CMK (cell line): ENCODE results near the gene CCDC69.
"Not testable (repeated sequence)": the region's sequence is repeated elsewhere in the genome, so short reads cannot be mapped to it uniquely, and the experiment has no call there.

Experiments
- DNase-seq: peaks from one replicate; pipeline ENCODE4 v3.0.0-alpha.2; 2010; ENCODE audit warnings: low read depth

The CCDC69 gene, protein sequence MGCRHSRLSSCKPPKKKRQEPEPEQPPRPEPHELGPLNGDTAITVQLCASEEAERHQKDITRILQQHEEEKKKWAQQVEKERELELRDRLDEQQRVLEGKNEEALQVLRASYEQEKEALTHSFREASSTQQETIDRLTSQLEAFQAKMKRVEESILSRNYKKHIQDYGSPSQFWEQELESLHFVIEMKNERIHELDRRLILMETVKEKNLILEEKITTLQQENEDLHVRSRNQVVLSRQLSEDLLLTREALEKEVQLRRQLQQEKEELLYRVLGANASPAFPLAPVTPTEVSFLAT

GRCh38 chr5:151223447-151224264 lies at the start of gene CCDC69:
Gene CCDC69, minus strand, starts transcription at chr5:151224092. Its CDS starts 122 bp downstream, at chr5:151223970.
- no peak for DNase-seq

- no peak for DNase-seq
These were observed 47.4 kb upstream of the CCDC69 start for GRCh38 chr5:151271336-151271735.

DNA sequence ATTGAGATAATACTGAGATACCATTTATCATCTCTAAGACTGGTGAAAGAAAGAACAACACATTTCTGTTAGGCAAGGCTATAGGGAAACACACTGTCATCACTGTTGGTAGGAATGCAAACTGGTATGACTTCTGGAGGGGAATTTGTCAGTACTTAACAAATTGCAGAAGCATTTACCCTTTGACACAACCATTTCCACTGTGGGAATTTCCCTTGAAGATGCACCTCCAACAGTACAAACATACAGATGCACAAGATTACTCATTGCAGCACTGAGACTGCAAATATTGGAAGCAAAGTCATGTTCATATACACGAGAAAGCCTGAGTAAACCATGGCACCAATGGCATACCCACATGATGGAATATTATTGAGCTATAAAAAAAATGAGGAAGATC lies 46.7 kb upstream of the CCDC69 start:
- no peak for DNase-seq

- no peak for DNase-seq
These were observed 43.8 kb upstream of the CCDC69 start for GRCh38 chr5:151267491-151268260.

DNA sequence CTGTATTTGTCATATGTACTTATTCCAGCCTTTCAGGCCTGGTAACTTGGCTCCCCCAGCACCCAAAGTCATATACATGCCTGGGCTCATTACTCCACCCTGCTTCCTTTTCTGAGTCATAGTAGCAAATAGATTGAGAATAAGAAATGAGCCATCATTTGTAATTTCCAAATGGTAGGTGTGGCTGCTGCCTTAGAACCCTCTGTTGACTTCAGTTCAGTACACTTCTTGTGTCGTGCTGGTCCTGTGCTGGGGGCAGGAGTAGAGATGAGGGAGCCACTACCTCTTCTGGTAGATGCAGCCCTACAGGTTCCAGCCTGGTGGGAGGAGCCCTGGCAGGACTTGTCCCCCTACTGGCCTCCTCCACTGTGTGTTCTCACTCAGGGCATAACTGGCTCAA lies 40.2 kb upstream of the CCDC69 start:
- no peak for DNase-seq

DNA sequence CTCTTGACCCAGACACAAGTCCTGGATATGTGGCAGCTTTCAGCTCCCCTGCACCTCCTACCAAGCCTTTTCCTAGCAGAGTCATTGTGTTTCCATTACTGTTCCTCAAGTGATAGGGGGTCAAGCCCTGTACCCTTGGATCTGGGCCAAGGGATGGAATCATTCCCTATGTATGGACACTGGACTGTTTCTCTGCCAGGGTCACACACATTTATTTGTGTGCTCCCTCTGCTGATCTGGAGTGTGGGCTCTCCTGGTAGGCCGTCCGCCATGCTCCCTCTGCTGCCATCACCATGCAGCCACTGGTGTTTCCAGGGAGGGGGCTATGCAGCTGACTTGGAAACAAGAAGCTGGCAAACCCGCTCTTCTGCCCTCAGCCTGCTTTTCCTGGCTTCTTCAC lies 38.6 kb upstream of the CCDC69 start:
- DNase-seq, result no peak

GRCh38 chr5:151259931-151260330 lies 36.0 kb upstream of the CCDC69 start:
- no peak for DNase-seq

DNA sequence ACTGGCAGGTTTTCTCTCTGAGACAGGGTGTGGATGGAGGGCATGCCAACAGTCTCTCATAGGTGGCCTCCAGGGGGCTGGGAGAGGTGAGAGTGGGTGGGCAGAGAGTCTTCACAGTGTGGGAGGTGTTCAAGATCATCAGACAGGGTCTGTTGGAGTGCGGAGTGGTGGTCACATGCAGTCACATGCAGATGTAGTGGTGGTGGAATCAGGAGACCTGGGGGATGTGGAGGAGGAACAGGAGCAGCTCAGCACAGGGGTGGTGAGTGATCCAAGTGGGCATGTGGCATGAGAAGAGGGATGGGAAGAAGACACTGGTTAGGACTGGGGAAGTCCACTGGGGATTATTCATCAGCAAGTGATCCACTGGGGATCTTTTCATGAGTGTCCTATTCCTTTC lies 34.9 kb upstream of the CCDC69 start:
- no peak for DNase-seq

- DNase-seq, result no peak
These were observed 34.3 kb upstream of the CCDC69 start for GRCh38 chr5:151258201-151258611.

GRCh38 chr5:151257731-151258181 lies 33.9 kb upstream of the CCDC69 start:
- no peak for DNase-seq

GRCh38 chr5:151255621-151256286 lies 31.9 kb upstream of the CCDC69 start:
- no peak for DNase-seq

DNA sequence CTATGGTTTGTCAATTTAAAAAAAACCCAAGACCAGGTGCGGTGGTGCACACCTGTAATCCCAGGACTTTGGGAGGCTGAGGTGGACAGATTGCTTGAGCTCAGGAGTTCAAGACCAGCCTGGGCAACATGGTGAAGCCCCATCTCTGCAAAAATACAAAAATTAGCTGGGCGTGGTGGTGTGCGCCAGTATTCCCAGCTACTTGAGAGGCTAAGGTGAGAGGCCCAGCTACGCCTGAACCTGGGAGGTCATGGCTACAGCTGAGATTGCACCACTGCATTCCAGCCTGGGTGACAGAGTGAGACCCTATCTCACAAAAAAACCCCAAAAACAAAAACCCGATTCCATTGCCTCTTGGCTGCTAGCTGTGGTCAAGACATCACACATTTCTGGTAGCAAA lies 31.1 kb upstream of the CCDC69 start:
- DNase-seq, result not testable (repeated sequence)

DNA sequence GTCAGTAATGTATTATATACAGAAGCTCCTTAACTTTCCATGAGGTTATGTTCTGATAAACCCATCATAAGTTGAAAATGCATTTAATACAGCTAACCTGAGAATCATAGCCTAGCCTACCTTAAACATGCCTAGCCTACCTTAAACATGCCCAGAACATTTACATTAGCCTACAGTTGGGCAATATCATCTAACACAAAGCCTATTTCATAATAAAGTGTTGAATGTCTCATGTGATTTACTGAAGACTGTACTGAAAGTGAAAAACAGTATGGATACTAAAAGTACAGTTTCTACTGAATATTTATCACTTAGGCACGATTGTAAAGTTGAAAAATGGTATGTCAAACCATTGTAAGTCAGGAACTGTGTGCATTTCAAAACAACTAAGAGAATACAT lies 30.7 kb upstream of the CCDC69 start:
- no peak for DNase-seq

GRCh38 chr5:151253605-151253950 lies 29.7 kb upstream of the CCDC69 start:
- DNase-seq, result no peak

GRCh38 chr5:151252762-151253604 lies 29.1 kb upstream of the CCDC69 start, which contains the start of gene GM2A:
Gene GM2A, plus strand, starts transcription at chr5:151253185. Its CDS starts 32 bp downstream, at chr5:151253217.
- peak; percentile 91 for DNase-seq

GRCh38 chr5:151251621-151252020 lies 27.7 kb upstream of the CCDC69 start:
- DNase-seq, result no peak

- DNase-seq, result no peak
These were observed 27.2 kb upstream of the CCDC69 start for GRCh38 chr5:151251001-151251551.

GRCh38 chr5:151250346-151251000 lies 26.6 kb upstream of the CCDC69 start:
- no peak for DNase-seq

- no peak for DNase-seq
These were observed 25.4 kb upstream of the CCDC69 start for GRCh38 chr5:151249281-151249680.

DNA sequence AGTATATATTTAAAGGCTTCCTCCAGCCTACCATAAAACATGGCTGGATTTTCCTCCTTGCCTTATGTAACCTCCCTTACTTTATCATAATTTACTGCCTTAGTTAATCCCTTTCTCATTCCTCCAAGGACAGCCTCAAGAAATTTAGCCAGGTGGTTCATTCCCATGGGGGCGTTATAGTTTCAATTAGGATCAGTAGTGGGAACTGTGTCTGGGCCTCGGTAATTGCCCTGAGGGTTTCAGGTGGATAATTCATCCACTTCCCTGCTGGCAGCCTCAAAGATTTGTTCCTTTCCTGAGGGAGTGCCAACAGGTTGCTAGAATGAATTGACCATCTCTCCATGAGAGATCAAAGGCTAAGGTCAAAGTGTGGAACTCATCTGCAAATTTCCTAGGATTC lies 24.8 kb upstream of the CCDC69 start:
- no peak for DNase-seq
